ENCODE data around the gene EIF4G3.

- TF ChIP-seq CTCF (IDR thresholded peaks at IDR 0.05), result no peak
- TF ChIP-seq POLR2A (IDR thresholded peaks at IDR 0.05), result no peak
These were observed 279.9 kb downstream of the EIF4G3 start for GRCh38 chr1:20896826-20897225.
